SK-N-SH treated with all-trans-retinoic acid at 6 μM for 48 hours (cell line): ENCODE measurements around the gene MUS81.

Experiments
- ARNTL ChIP-seq: fragments of 450-650 bp; formaldehyde crosslinking; IDR thresholded peaks from 2 replicates; pipeline ENCODE4 v1.5.0; 2020; ENCODE audit warnings: low read depth, mild to moderate bottlenecking, moderate library complexity, borderline replicate concordance
- BACH2 ChIP-seq: fragments of 250-450 bp; sonication (Bioruptor Pico); IDR thresholded peaks from 2 replicates; pipeline ENCODE4 v1.9.0; 2021; ENCODE audit warnings: mild to moderate bottlenecking, borderline replicate concordance
- GLIS3 ChIP-seq: fragments of 250-450 bp; sonication (Bioruptor Pico); IDR thresholded peaks from 2 replicates; pipeline ENCODE4 v1.5.0; 2020; ENCODE audit warnings: mild to moderate bottlenecking, moderate library complexity
- PPARA ChIP-seq: fragments of 250-450 bp; sonication (Bioruptor Pico); IDR thresholded peaks from 2 replicates; pipeline ENCODE4 v1.5.0; 2020; ENCODE audit warnings: mild to moderate bottlenecking, borderline replicate concordance
- RARB ChIP-seq: fragments of 250-450 bp; sonication (Bioruptor Pico); IDR thresholded peaks from 2 replicates; pipeline ENCODE4 v1.8.0; 2021; ENCODE audit warnings: mild to moderate bottlenecking, moderate library complexity
- SNAI2 ChIP-seq: fragments of 250-450 bp; sonication (Bioruptor Pico); IDR thresholded peaks from 2 replicates; pipeline ENCODE4 v1.5.0; 2020; ENCODE audit warnings: mild to moderate bottlenecking, moderate library complexity
- ZFP30 ChIP-seq: fragments of 450-650 bp; formaldehyde crosslinking; IDR thresholded peaks from 2 replicates; pipeline ENCODE4 v1.5.0; 2022; ENCODE audit warnings: mild to moderate bottlenecking, moderate library complexity
- TF ChIP-seq, protein P1 (sequence below): fragments of 250-450 bp; sonication (Bioruptor Pico); IDR thresholded peaks from 2 replicates; pipeline ENCODE4 v1.8.0; 2020; ENCODE audit warnings: mild to moderate bottlenecking, moderate library complexity, borderline replicate concordance
- TF ChIP-seq, protein P2 (sequence below): fragments of 250-450 bp; sonication (Bioruptor Pico); IDR thresholded peaks from 2 replicates; pipeline ENCODE4 v1.5.1; 2020; ENCODE audit warnings: low read depth, mild to moderate bottlenecking, moderate library complexity
- TF ChIP-seq, protein P3 (sequence below): fragments of 250-450 bp; sonication (Bioruptor Pico); IDR thresholded peaks from 2 replicates; pipeline ENCODE4 v1.5.1; 2021; ENCODE audit warnings: mild to moderate bottlenecking, moderate library complexity
- TF ChIP-seq, protein P4 (sequence below): fragments of 250-450 bp; sonication (Bioruptor Pico); IDR thresholded peaks from 2 replicates; pipeline ENCODE4 v1.5.0; 2020; ENCODE audit warnings: mild to moderate bottlenecking, moderate library complexity

DNA sequence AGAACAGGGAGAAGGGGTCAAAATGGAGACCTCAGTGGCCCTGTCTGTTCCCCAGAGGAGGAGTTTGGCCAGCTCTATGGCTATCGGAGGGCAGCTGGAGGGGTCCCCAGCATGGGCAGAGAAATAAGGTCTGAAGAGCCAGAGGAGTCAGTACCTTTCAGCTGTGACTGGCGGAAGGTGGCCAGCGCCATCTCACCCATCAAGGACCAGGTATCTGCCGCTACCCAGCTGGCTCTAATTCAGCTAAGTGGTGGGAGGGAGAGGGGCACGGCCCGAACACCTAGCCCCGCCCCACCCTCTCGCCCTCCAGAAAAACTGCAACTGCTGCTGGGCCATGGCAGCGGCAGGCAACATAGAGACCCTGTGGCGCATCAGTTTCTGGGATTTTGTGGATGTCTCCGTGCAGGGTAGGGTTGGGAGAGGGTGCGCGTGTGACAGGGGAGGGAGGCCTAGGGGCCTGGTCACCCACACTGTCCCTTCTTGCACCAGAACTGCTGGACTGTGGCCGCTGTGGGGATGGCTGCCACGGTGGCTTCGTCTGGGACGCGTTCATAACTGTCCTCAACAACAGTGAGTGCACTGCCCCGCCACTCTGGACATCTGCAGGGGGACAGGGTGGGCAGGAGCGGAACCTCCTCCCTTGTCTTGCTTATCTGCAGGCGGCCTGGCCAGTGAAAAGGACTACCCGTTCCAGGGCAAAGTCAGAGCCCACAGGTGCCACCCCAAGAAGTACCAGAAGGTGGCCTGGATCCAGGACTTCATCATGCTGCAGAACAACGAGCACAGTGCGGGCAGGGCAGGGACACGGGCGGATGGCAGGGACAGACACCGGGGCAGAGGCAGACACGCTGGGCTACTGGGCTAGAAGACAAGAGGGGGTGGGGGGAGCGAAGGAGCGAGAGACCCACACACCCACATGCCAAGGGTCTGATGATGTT lies 22.2 kb downstream of the MUS81 start:
- TF ChIP-seq, protein P1, sequence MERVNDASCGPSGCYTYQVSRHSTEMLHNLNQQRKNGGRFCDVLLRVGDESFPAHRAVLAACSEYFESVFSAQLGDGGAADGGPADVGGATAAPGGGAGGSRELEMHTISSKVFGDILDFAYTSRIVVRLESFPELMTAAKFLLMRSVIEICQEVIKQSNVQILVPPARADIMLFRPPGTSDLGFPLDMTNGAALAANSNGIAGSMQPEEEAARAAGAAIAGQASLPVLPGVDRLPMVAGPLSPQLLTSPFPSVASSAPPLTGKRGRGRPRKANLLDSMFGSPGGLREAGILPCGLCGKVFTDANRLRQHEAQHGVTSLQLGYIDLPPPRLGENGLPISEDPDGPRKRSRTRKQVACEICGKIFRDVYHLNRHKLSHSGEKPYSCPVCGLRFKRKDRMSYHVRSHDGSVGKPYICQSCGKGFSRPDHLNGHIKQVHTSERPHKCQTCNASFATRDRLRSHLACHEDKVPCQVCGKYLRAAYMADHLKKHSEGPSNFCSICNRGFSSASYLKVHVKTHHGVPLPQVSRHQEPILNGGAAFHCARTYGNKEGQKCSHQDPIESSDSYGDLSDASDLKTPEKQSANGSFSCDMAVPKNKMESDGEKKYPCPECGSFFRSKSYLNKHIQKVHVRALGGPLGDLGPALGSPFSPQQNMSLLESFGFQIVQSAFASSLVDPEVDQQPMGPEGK (CRISPR knock-in tag): no peak
- TF ChIP-seq, protein P2, sequence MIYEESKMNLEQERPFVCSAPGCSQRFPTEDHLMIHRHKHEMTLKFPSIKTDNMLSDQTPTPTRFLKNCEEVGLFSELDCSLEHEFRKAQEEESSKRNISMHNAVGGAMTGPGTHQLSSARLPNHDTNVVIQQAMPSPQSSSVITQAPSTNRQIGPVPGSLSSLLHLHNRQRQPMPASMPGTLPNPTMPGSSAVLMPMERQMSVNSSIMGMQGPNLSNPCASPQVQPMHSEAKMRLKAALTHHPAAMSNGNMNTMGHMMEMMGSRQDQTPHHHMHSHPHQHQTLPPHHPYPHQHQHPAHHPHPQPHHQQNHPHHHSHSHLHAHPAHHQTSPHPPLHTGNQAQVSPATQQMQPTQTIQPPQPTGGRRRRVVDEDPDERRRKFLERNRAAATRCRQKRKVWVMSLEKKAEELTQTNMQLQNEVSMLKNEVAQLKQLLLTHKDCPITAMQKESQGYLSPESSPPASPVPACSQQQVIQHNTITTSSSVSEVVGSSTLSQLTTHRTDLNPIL (CRISPR knock-in tag): no peak
- TF ChIP-seq ARNTL (CRISPR knock-in tag) (no peak), PPARA (CRISPR knock-in tag) (no peak), BACH2 (CRISPR knock-in tag) (no peak), GLIS3 (CRISPR knock-in tag) (no peak), SNAI2 (CRISPR knock-in tag) (no peak), RARB (CRISPR knock-in tag) (no peak), ZFP30 (CRISPR knock-in tag) (no peak)
- TF ChIP-seq, protein P3, sequence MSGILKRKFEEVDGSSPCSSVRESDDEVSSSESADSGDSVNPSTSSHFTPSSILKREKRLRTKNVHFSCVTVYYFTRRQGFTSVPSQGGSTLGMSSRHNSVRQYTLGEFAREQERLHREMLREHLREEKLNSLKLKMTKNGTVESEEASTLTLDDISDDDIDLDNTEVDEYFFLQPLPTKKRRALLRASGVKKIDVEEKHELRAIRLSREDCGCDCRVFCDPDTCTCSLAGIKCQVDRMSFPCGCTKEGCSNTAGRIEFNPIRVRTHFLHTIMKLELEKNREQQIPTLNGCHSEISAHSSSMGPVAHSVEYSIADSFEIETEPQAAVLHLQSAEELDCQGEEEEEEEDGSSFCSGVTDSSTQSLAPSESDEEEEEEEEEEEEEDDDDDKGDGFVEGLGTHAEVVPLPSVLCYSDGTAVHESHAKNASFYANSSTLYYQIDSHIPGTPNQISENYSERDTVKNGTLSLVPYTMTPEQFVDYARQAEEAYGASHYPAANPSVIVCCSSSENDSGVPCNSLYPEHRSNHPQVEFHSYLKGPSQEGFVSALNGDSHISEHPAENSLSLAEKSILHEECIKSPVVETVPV: no peak
- TF ChIP-seq, protein P4, sequence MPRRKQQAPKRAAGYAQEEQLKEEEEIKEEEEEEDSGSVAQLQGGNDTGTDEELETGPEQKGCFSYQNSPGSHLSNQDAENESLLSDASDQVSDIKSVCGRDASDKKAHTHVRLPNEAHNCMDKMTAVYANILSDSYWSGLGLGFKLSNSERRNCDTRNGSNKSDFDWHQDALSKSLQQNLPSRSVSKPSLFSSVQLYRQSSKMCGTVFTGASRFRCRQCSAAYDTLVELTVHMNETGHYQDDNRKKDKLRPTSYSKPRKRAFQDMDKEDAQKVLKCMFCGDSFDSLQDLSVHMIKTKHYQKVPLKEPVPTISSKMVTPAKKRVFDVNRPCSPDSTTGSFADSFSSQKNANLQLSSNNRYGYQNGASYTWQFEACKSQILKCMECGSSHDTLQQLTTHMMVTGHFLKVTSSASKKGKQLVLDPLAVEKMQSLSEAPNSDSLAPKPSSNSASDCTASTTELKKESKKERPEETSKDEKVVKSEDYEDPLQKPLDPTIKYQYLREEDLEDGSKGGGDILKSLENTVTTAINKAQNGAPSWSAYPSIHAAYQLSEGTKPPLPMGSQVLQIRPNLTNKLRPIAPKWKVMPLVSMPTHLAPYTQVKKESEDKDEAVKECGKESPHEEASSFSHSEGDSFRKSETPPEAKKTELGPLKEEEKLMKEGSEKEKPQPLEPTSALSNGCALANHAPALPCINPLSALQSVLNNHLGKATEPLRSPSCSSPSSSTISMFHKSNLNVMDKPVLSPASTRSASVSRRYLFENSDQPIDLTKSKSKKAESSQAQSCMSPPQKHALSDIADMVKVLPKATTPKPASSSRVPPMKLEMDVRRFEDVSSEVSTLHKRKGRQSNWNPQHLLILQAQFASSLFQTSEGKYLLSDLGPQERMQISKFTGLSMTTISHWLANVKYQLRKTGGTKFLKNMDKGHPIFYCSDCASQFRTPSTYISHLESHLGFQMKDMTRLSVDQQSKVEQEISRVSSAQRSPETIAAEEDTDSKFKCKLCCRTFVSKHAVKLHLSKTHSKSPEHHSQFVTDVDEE (CRISPR knock-in tag): no peak
